OCI-LY7 (cell line): Measurements from ENCODE around the gene PDCD1.

Experiments
- CTCF ChIP-seq: fragments of 200-600 bp; sonication (generic); conservative IDR thresholded peaks from 2 replicates; pipeline ENCODE4 v1.5.1; 2014; ENCODE audit warnings: mild to moderate bottlenecking, antibody characterized with exemption, low read length, moderate library complexity, mixed read lengths
- EZH2phosphoT487 ChIP-seq: fragments of 200-600 bp; sonication (generic); IDR thresholded peaks from 2 replicates; pipeline ENCODE4 v1.6.1; 2018; ENCODE audit warnings: low read depth, borderline replicate concordance, mild to moderate bottlenecking, mixed run types, antibody characterized with exemption, low read length, moderate library complexity, mixed read lengths

- TF ChIP-seq CTCF (no peak), EZH2phosphoT487 (no peak)
Observed at GRCh38 chr2:241870081-241870541, 11.4 kb upstream of the PDCD1 start.
